Osteoblast (primary cell): ENCODE data around the gene MYLK. TPM values are rescaled to one million over a fixed set of nuclear protein-coding genes. Genes with fewer than 3 reads are reported as not detected.

Source experiments
- DNase-seq: peaks from one replicate; pipeline ENCODE4 v3.0.0; 2011; ENCODE audit warnings: low spot score, mixed read lengths; ENCODE audit not compliant: insufficient read length; ENCODE audit errors: missing footprints
- H2AFZ ChIP-seq: 2 replicates; pipeline ENCODE4 v1.6.0; 2011; ENCODE audit warnings: mild to moderate bottlenecking, low read length
- H3K27ac ChIP-seq: 2 replicates; pipeline ENCODE4 v1.5.1; 2011; ENCODE audit warnings: mild to moderate bottlenecking, low read depth, low read length, moderate library complexity
- H3K27me3 ChIP-seq: 2 replicates; pipeline ENCODE4 v1.6.0; 2012; ENCODE audit warnings: mild to moderate bottlenecking, control low read depth, inconsistent platforms, low read length, moderate library complexity; ENCODE audit not compliant: insufficient read depth
- H3K36me3 ChIP-seq: 2 replicates; pipeline ENCODE4 v1.5.1; 2011; ENCODE audit warnings: mild to moderate bottlenecking, low read length, control low read depth, moderate library complexity; ENCODE audit not compliant: insufficient read depth
- H3K4me1 ChIP-seq: 2 replicates; pipeline ENCODE4 v1.5.1; 2011; ENCODE audit warnings: mild to moderate bottlenecking, low read length, control low read depth, moderate library complexity; ENCODE audit not compliant: insufficient read depth
- H3K4me2 ChIP-seq: 2 replicates; pipeline ENCODE4 v1.6.0; 2011; ENCODE audit warnings: mild to moderate bottlenecking, low read length; ENCODE audit not compliant: insufficient read depth
- H3K4me3 ChIP-seq: fragments of 200-600 bp; sonication (generic); 3 replicates; pipeline ENCODE4 v1.5.1; 2012; ENCODE audit warnings: mild to moderate bottlenecking, low read length, inconsistent platforms; ENCODE audit not compliant: insufficient read depth
- H3K79me2 ChIP-seq: 2 replicates; pipeline ENCODE4 v1.6.0; 2012; ENCODE audit warnings: mild to moderate bottlenecking, low read length, control low read depth, inconsistent platforms; ENCODE audit not compliant: insufficient read depth
- H3K9me3 ChIP-seq: 2 replicates; pipeline ENCODE4 v1.5.1; 2011; ENCODE audit warnings: low read depth, low read length, control low read depth
- H4K20me1 ChIP-seq: 2 replicates; pipeline ENCODE4 v1.6.0; 2012; ENCODE audit warnings: mild to moderate bottlenecking, low read length, control low read depth; ENCODE audit not compliant: insufficient read depth
- total RNA-seq: library from RNA; depleted of rRNA; stranded (reverse); fragments of >200 nt; gene quantifications from 2 replicates; pipeline ENCODE4 v1.2.3, GENCODE V29; 2012
- TF ChIP-seq, protein P1 (sequence below): IDR thresholded peaks from 2 replicates; pipeline ENCODE4 v1.5.1; 2011; ENCODE audit warnings: mild to moderate bottlenecking, low read depth, low read length, moderate library complexity; ENCODE audit errors: extremely low read depth

The MYLK gene
- total RNA-seq, 1 donor: 268 TPM

DNA sequence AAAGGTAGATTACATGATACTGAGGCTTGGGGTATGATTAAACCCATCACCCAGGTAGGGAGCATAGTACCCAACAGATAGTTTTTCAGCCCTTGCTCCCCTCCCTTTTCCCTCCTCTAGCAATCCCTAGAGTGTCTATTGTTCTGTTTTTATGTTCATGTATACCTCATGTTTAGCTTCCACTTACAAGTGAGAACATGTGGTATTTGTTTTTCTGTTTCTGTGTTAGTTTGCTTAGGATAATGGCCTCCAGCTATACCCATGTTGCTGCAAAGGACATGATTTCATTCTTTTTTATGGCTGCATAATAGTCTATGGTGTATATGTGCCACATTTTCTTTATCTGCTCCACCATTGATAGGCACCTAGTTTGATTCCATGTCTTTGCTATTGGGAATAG lies 82.7 kb downstream of the MYLK start:
- Histone ChIP-seq H3K27me3 (no peaks in the 10 kb centered on the region), H3K4me2 (no peak overlapping the region), H3K36me3 (peaks cover 72% of the 10 kb centered on the region), H4K20me1 (no peaks in the 10 kb centered on the region), H3K4me3 (no peak overlapping the region), H2AFZ (no peak overlapping the region), H3K9me3 (no peaks in the 10 kb centered on the region), H3K4me1 (peaks cover 5% of the 10 kb centered on the region), H3K79me2 (peaks cover 30% of the 10 kb centered on the region), H3K27ac (no peak overlapping the region)
- DNase-seq: no peak
- TF ChIP-seq, protein P1, sequence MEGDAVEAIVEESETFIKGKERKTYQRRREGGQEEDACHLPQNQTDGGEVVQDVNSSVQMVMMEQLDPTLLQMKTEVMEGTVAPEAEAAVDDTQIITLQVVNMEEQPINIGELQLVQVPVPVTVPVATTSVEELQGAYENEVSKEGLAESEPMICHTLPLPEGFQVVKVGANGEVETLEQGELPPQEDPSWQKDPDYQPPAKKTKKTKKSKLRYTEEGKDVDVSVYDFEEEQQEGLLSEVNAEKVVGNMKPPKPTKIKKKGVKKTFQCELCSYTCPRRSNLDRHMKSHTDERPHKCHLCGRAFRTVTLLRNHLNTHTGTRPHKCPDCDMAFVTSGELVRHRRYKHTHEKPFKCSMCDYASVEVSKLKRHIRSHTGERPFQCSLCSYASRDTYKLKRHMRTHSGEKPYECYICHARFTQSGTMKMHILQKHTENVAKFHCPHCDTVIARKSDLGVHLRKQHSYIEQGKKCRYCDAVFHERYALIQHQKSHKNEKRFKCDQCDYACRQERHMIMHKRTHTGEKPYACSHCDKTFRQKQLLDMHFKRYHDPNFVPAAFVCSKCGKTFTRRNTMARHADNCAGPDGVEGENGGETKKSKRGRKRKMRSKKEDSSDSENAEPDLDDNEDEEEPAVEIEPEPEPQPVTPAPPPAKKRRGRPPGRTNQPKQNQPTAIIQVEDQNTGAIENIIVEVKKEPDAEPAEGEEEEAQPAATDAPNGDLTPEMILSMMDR: no peak

DNA sequence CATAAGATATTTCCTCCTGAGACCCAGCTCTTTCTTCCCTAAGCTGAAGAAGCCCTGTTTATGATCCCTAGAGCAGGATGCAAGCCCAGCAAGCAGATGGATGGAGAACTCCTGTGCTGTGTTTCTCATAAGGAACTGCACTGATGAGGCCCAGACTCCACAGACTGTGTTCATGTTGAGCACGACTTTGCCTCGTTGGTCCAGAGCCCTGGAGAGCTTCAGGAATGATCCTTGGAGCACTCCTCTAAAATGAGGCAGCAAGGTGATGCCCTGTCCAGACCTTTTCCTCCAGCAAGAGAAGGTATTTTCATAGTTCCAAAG lies 83.8 kb downstream of the MYLK start:
- Histone ChIP-seq H3K79me2 (peaks cover 30% of the 10 kb centered on the region), H3K4me2 (no peak overlapping the region), H3K27ac (no peak overlapping the region), H3K27me3 (no peaks in the 10 kb centered on the region), H3K4me3 (no peak overlapping the region), H4K20me1 (no peaks in the 10 kb centered on the region), H2AFZ (no peak overlapping the region), H3K4me1 (peaks cover 5% of the 10 kb centered on the region), H3K9me3 (no peaks in the 10 kb centered on the region), H3K36me3 (peaks cover 68% of the 10 kb centered on the region)
- TF ChIP-seq, protein P1: no peak
- no peak for DNase-seq

DNA sequence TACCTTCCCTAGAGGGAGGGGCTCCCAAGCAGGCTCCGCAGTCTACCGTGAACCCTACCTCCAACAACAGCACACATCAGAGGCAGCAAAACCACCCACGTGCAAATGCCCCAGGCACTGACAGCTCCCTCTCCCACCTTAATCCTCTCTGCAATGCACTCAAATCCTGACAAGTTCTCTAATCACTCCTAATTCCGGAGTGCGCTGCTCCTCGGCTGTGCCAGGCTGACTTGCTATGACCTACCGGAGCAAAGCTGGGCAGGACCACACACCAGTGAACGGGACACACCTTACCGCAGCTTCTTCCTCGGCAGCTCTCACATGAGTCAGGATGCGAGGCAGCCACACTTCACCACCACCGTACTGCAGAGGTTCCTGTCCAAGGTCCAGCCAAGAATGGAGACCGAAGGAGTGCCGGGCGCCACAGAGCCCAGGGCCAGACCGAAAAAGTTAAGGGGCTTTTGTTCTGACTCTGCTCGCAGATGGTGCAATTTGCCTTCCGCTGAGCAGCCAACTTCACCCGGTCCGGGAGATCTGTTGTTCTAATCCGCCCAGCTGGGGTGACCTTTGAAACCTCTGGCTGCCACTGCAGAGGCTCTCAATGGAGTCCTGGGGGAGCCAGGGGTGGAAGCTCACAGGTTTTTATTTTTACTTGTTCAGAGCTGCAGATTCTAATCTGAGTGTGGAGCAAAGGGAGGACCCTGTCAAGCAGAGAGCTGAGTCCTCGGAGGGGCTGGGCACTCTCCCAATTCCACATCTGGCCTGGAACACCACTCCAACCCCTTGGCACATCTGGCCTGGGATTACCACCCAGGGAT lies 84.4 kb downstream of the MYLK start:
- Histone ChIP-seq H3K9me3 (no peaks in the 10 kb centered on the region), H3K27ac (no peak overlapping the region), H2AFZ (peak overlapping the region; percentile 19), H3K27me3 (no peaks in the 10 kb centered on the region), H4K20me1 (no peaks in the 10 kb centered on the region), H3K4me2 (no peak overlapping the region), H3K4me1 (peaks cover 5% of the 10 kb centered on the region), H3K79me2 (peaks cover 25% of the 10 kb centered on the region), H3K36me3 (peaks cover 65% of the 10 kb centered on the region), H3K4me3 (peak overlapping the region; percentile 26)
- TF ChIP-seq, protein P1: no peak
- DNase-seq: peak; percentile 74

DNA sequence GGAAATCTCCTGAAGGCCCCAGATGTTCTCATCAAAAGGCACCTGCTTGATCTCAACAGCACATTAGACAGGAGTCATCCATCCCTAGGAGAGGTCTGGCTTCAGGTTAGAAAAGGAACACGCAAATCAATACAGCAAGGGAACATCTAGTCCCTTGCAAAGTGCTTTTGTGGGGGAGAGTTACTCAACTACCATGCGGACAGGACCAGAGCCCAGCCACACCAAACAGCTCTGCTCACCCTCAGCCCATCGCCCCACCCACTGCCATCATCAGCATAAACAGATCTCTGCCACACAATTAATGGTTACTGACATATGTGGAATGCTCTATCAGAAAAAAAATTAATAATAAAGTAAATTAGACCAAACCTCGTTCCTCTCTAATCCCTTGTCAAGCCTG lies 85.6 kb downstream of the MYLK start:
- Histone ChIP-seq H2AFZ (no peak overlapping the region), H3K4me1 (peaks cover 5% of the 10 kb centered on the region), H3K9me3 (no peaks in the 10 kb centered on the region), H3K4me3 (no peak overlapping the region), H3K27ac (no peak overlapping the region), H4K20me1 (no peaks in the 10 kb centered on the region), H3K36me3 (peaks cover 58% of the 10 kb centered on the region), H3K27me3 (no peaks in the 10 kb centered on the region), H3K4me2 (no peak overlapping the region), H3K79me2 (peaks cover 25% of the 10 kb centered on the region)
- DNase-seq: no peak
- TF ChIP-seq, protein P1: no peak
